Effector memory CD8-positive, alpha-beta T cell (primary cell): ENCODE results near the gene LGALS7.

Source experiments
- ATAC-seq: fragments of 150-1000 bp; cut with Tn5 transposase; replicated peaks from 2 replicates; pipeline ENCODE4 v1.10.0; 2021; ENCODE audit warnings: mild to moderate bottlenecking, moderate library complexity
- DNase-seq, 3 experiments: peaks; one replicate each; pipeline ENCODE4 v3.0.0; 2021
- H3K27ac Mint-ChIP-seq, 2 donors: one replicate each; pipeline ENCODE4 v1.8.0; 2022; ENCODE audit warnings: mild to moderate bottlenecking in 2 of 2, mixed read lengths in 2 of 2, moderate library complexity in 2 of 2
- H3K27me3 Mint-ChIP-seq, 2 donors: one replicate each; pipeline ENCODE4 v1.8.0; 2022; ENCODE audit warnings: mixed read lengths in 2 of 2
- H3K36me3 Mint-ChIP-seq: one replicate; pipeline ENCODE4 v1.8.0; 2022; ENCODE audit warnings: mild to moderate bottlenecking, moderate library complexity, mixed read lengths; ENCODE audit not compliant: insufficient read depth
- H3K4me1 Mint-ChIP-seq, 2 donors: one replicate each; pipeline ENCODE4 v1.8.0; 2022; ENCODE audit warnings: low read depth in 2 of 2, mixed read lengths in 2 of 2
- H3K4me3 Mint-ChIP-seq, 2 donors: one replicate each; pipeline ENCODE4 v1.8.0; 2022; ENCODE audit warnings: mild to moderate bottlenecking in 2 of 2, mixed read lengths in 2 of 2, moderate library complexity in 2 of 2
- H3K9me3 Mint-ChIP-seq, 2 donors: one replicate each; pipeline ENCODE4 v1.8.0; 2022; ENCODE audit warnings: mixed read lengths in 2 of 2

LGALS7 gene

GRCh38 chr19:38728752-38729541 lies 44.4 kb downstream of the LGALS7 start:
- DNase-seq: no peak
- ATAC-seq: no peak
- H3K36me3 Mint-ChIP-seq: peaks cover 60% of the 10 kb centered on the region
- no peaks in the 10 kb centered on the region for H3K9me3 Mint-ChIP-seq
- no peak overlapping the region for H3K4me3 Mint-ChIP-seq
- peaks cover 43% of the 10 kb centered on the region in 2 donors for H3K4me1 Mint-ChIP-seq
- no peaks in the 10 kb centered on the region for H3K27me3 Mint-ChIP-seq
- H3K27ac Mint-ChIP-seq: peak overlapping the region; percentile 55 to 64

DNA sequence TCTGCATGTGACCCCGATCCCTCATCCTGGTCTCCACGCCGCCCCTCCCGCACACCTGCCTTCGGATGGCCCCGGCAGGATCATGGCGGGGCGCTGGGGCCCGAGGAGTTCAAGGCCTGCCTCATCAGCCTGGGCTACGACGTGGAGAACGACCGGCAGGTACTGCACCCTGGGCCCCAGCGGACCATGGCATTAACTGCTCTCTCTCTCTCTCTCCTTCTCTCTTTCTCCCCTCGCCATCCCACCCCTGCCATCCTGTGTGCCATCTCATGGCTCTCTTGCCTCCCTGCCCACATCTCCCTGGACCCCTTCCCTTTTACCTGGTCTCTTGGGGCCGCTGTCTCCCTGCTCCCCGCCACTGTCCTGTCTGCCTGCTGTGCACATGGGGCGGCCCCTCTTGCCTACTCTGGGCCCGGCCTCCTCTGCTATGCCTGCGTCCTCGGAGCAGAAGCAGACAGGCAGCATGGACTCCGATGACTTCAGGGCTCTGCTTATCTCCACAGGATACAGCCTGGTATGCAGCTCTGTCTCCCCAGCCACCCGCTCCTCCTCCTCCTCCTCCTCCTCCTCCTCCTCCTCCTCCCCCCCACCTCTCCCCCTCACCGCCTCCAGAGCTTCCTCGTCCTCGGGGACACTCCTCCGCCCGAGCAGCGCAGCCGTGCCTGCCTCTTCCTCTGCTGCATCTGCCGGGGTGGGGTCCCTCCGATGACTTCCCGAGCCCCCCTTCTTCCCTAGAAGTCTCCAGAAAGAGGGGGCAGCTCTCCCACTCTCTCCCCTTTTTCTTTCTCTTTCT lies 45.3 kb downstream of the LGALS7 start:
- Mint-ChIP-seq H3K27ac (peak overlapping the region; percentile 55 to 67), H3K9me3 (no peaks in the 10 kb centered on the region), H3K27me3 (no peaks in the 10 kb centered on the region), H3K36me3 (peaks cover 64% of the 10 kb centered on the region), H3K4me1 (peaks cover 35% of the 10 kb centered on the region in 2 donors), H3K4me3 (no peak overlapping the region)
- ATAC-seq (no peak), DNase-seq (no peak)

DNA sequence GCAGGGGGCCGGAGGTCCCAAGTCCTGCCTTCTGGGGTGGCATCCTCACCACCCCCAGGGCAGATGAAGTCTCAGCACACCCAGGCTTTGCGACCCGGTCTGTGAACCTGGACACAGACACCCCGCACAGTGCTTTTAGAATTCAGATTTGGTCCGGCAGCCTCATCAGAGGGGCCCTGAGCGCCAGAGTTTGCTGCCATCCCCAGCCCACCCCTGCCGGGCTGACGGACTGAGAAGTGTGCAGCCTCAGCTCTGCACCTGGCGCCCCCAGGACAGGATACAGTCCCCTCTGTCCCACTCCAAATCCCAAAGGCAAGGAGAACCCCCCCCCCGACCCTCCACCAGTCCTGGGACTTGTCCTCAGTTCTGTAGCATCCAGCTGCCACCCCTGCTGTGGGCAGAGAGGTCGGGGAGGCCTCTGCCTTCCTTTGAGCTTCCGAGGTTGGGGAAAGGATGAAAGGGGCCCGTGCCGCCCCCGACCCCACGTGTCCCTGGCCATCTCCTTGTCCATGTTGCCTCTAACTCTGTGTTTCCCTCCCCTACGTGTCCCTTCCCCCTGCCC lies 45.9 kb downstream of the LGALS7 start:
- peaks cover 64% of the 10 kb centered on the region for H3K36me3 Mint-ChIP-seq

GRCh38 chr19:38726761-38727301 lies 46.5 kb downstream of the LGALS7 start:
- DNase-seq (peak in 2 of 3 experiments; percentile 49 to 52), ATAC-seq (peak; percentile 89)
- Mint-ChIP-seq H3K36me3 (peaks cover 64% of the 10 kb centered on the region), H3K4me1 (peaks cover 24 to 25% of the 10 kb centered on the region in 2 donors), H3K27ac (peak overlapping the region; percentile 71 to 91), H3K27me3 (no peaks in the 10 kb centered on the region), H3K4me3 (peak overlapping the region; percentile 8 to 32), H3K9me3 (no peaks in the 10 kb centered on the region)

More for the DNA sequence above, 45.9 kb downstream of the LGALS7 start:
- Mint-ChIP-seq H3K4me1 (peaks cover 30 to 31% of the 10 kb centered on the region in 2 donors), H3K27me3 (no peaks in the 10 kb centered on the region), H3K4me3 (peak overlapping the region in 1 of 2 donors; percentile 32), H3K9me3 (no peaks in the 10 kb centered on the region), H3K27ac (peak overlapping the region; percentile 55 to 67)
- DNase-seq (no peak), ATAC-seq (no peak)

DNA sequence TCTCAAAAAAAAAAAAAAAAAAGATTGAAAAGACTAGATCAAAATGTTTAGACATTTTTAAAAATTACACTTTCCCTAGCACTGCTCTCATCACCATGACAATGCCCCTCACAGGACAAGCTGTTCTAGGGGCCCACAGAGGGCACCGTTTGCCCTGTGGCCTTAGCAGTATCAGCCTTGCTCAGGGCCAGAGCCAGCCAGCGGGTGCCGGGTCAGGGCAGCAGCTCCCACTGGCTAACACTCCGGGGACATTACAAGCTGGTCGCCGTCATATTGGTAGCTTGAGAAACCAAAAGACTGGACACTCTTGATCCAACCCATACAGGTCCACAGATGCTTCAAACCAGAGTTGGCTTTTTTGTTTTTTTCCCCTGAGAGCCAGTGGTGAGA lies 47.0 kb downstream of the LGALS7 start:
- Mint-ChIP-seq H3K36me3 (peaks cover 64% of the 10 kb centered on the region), H3K9me3 (no peaks in the 10 kb centered on the region), H3K27ac (peak overlapping the region; percentile 71 to 91), H3K4me1 (peaks cover 22% of the 10 kb centered on the region in 2 donors), H3K4me3 (peak overlapping the region; percentile 8 to 32), H3K27me3 (no peaks in the 10 kb centered on the region)
- ATAC-seq (peak; percentile 35), DNase-seq (no peak)

- no peaks in the 10 kb centered on the region for H3K27me3 Mint-ChIP-seq
- DNase-seq: no peak
- no peaks in the 10 kb centered on the region for H3K9me3 Mint-ChIP-seq
- peak overlapping the region; percentile 8 to 32 for H3K4me3 Mint-ChIP-seq
- ATAC-seq: no peak
- H3K36me3 Mint-ChIP-seq: peaks cover 69% of the 10 kb centered on the region
- H3K4me1 Mint-ChIP-seq: peaks cover 22% of the 10 kb centered on the region in 2 donors
- H3K27ac Mint-ChIP-seq: peak overlapping the region; percentile 71 to 91
Observed at GRCh38 chr19:38725469-38726283, 47.6 kb downstream of the LGALS7 start.

GRCh38 chr19:38723990-38724854 lies 49.1 kb downstream of the LGALS7 start:
- no peaks in the 10 kb centered on the region for H3K27me3 Mint-ChIP-seq
- peaks cover 17% of the 10 kb centered on the region in 2 donors for H3K4me1 Mint-ChIP-seq
- H3K4me3 Mint-ChIP-seq: no peak overlapping the region
- DNase-seq (no peak), ATAC-seq (no peak)
- peak overlapping the region; percentile 54 to 91 for H3K27ac Mint-ChIP-seq
- no peaks in the 10 kb centered on the region for H3K9me3 Mint-ChIP-seq
- H3K36me3 Mint-ChIP-seq: peaks cover 65% of the 10 kb centered on the region

GRCh38 chr19:38723606-38723965 lies 49.7 kb downstream of the LGALS7 start:
- H3K27ac Mint-ChIP-seq: peak overlapping the region; percentile 23 to 54
- H3K9me3 Mint-ChIP-seq: no peaks in the 10 kb centered on the region
- H3K27me3 Mint-ChIP-seq: no peaks in the 10 kb centered on the region
- DNase-seq (no peak), ATAC-seq (no peak)
- peaks cover 16 to 17% of the 10 kb centered on the region in 2 donors for H3K4me1 Mint-ChIP-seq
- H3K36me3 Mint-ChIP-seq: peaks cover 63% of the 10 kb centered on the region
- H3K4me3 Mint-ChIP-seq: no peak overlapping the region

- Mint-ChIP-seq H3K27ac (peak overlapping the region in 1 of 2 donors; percentile 23), H3K36me3 (peaks cover 63% of the 10 kb centered on the region), H3K27me3 (no peaks in the 10 kb centered on the region), H3K4me1 (peaks cover 13 to 16% of the 10 kb centered on the region in 2 donors), H3K9me3 (no peaks in the 10 kb centered on the region), H3K4me3 (no peak overlapping the region)
- no peak for DNase-seq
- ATAC-seq: no peak
Observed at GRCh38 chr19:38722947-38723605, 50.2 kb downstream of the LGALS7 start.

DNA sequence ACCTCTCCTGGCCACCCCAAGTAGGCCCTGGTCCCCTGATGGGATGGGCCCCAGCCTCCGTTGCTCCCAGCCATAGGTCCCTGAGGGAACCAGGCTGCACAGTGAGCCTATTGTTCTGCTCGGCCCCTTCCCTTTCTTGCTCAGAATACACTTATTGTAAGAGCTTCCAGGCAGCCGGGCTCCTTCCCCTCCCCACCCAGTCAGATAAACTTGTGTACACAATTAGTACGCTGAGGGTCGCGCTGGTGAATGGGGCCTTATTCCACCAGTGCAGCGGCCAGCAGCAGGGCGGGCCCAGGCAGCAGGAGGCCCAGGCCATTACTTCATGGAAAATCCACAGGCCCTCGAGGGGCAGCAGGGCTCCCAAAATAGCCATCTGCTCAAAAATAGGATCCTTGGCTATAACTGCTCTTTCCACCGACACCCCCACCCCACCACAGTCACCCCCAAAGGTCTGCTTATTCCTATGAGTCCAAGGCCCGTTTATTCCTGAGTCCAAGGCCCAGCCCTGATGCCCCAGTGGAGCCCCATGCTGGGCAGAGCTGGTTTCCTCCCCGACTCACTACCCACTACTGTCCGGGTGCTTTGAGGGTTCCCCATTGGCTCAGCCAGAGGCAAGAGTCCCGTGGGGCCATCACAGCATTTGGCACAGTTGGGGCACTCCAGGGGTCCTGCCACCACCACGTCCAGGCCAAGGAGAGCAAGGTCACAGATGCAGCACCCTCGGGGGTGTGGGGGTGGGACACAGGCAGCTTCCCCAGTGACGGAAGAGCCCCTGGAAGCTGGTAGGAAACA lies 51.1 kb downstream of the LGALS7 start:
- H3K4me3 Mint-ChIP-seq: no peak overlapping the region
- no peak overlapping the region for H3K27ac Mint-ChIP-seq
- H3K9me3 Mint-ChIP-seq: no peaks in the 10 kb centered on the region
- H3K36me3 Mint-ChIP-seq: peaks cover 63% of the 10 kb centered on the region
- no peaks in the 10 kb centered on the region for H3K27me3 Mint-ChIP-seq
- ATAC-seq (no peak), DNase-seq (no peak)
- peaks cover 8 to 13% of the 10 kb centered on the region in 2 donors for H3K4me1 Mint-ChIP-seq

DNA sequence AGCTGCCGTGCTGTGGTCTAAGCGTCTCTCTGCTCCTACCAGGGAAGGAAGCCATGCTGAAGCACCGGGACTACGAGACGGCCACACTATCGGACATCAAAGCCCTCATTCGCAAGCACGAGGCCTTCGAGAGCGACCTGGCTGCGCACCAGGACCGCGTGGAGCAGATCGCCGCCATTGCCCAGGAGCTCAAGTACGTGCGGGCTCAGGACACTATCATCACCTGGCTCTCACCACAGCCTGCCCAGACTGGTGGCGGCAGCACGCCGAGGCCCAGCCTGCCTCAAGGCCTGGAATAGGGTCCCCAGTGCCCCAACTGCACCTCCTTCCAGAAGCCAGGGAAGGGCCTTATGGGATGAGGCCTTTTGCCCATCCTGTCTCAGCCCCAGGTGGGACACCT lies 51.8 kb downstream of the LGALS7 start:
- H3K27me3 Mint-ChIP-seq: no peaks in the 10 kb centered on the region
- H3K4me3 Mint-ChIP-seq: no peak overlapping the region
- H3K27ac Mint-ChIP-seq: peak overlapping the region in 1 of 2 donors; percentile 38
- H3K9me3 Mint-ChIP-seq: no peaks in the 10 kb centered on the region
- ATAC-seq: no peak
- DNase-seq: no peak
- peaks cover 6 to 9% of the 10 kb centered on the region in 2 donors for H3K4me1 Mint-ChIP-seq
- H3K36me3 Mint-ChIP-seq: peaks cover 60% of the 10 kb centered on the region
